Esophagus squamous epithelium (tissue), 5 donors: ENCODE measurements around the gene MBNL2. TPM values are rescaled to one million over a fixed set of nuclear protein-coding genes. Genes with fewer than 3 reads are reported as not detected.

ENCODE experiments used
- DNase-seq: peaks from one replicate; lab custom pipeline; 2025; lab: John Stamatoyannopoulos, UW
- H3K27ac ChIP-seq, 4 donors: fragments of 200-600 bp; sonication (generic); one replicate each; pipeline ENCODE4 v1.5.1; 2016 to 2019; ENCODE audit warnings: mild to moderate bottlenecking in 1 of 4
- H3K27me3 ChIP-seq, 4 donors: fragments of 200-600 bp; sonication (generic); 1 replicate in 3 of 4; 2 replicates in 1 of 4; pipeline versions ENCODE4 v1.5.1 to v1.6.0; 2017 to 2021; ENCODE audit warnings: antibody characterized with exemption in 1 of 4
- H3K36me3 ChIP-seq, 3 donors: fragments of 200-600 bp; sonication (generic); one replicate each; pipeline ENCODE4 v1.5.1; 2016 to 2019
- H3K4me1 ChIP-seq, 3 donors: fragments of 200-600 bp; sonication (generic); one replicate each; pipeline ENCODE4 v1.5.1; 2017 to 2019
- H3K4me3 ChIP-seq, 4 donors: fragments of 200-600 bp; sonication (generic); 1 replicate in 3 of 4; 2 replicates in 1 of 4; pipeline ENCODE4 v1.5.1; 2016 to 2019; ENCODE audit warnings: mild to moderate bottlenecking in 2 of 4, moderate library complexity in 1 of 4
- H3K9me3 ChIP-seq, 3 donors: fragments of 200-600 bp; sonication (generic); one replicate each; pipeline ENCODE4 v1.5.1; 2016 to 2019
- POLR2A ChIP-seq, 4 donors: fragments of 450-650 bp; IDR thresholded peaks; one replicate each; pipeline ENCODE4 v1.6.1; 2017; ENCODE audit warnings: antibody characterized with exemption in 4 of 4, mild to moderate bottlenecking in 4 of 4, moderate library complexity in 3 of 4
- WGBS, 2 donors: methylation state at CpG; one replicate each; pipeline ENCODE4 v1.1.5; 2018; 5-methylcytosine and 5-hydroxymethylcytosine counted together
- intact Hi-C: fragments of 100-400 bp; cut with DNase I; formaldehyde crosslinking; loops from one replicate; pipeline ENCODE4 v1.15.0; 2022
- total RNA-seq, 4 donors: library from RNA; depleted of rRNA; stranded (reverse); fragments of >200 nt; gene quantifications; one replicate each; pipeline ENCODE4 v1.1.0, GENCODE V29; 2016
- TF ChIP-seq, protein P1 (sequence below), 6 experiments: fragments of 450-650 bp in 4 of 6; fragments of 200-600 bp in 2 of 6; sonication (generic) in 2 of 6; IDR thresholded peaks; one replicate each; pipeline ENCODE4 v1.5.1; 2016 to 2019; ENCODE audit warnings: antibody characterized with exemption in 6 of 6, mild to moderate bottlenecking in 4 of 6, moderate library complexity in 4 of 6
- donor health status: DM: yes; HTN: yes; CAD: no.

MBNL2 gene
- total RNA-seq, 4 donors from 2014 or later = 18.3 to 58.7 (median 29.7) TPM

DNA sequence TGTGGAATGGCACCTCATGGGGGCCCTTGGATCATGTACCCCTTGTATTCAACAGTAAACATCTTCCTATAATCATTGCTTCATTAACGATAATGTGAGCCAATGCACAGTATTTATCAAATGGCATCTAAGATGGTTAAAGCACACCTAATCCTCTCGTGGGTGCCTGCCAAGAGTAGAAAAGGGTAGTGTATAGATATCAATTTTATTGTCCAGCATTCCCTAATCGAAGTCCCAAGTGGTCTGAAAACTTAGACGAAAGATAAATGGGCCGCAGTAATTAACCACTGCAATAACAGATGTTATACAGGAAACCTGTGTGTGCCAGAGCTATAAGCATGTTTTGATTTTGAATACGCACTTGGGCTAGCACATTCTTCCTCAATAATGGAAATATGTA, 667 bp upstream of the MBNL2 start:
- Histone ChIP-seq H3K27ac (peak overlapping the region; percentile 86 to 94 (median 92)), H3K4me3 (peak overlapping the region in 3 of 4 donors; percentile 54 to 81 (median 60)), H3K4me1 (peaks cover 16 to 52% (median 39%) of the 10 kb centered on the region in 3 donors), H3K9me3 (no peaks in the 10 kb centered on the region), H3K36me3 (no peaks in the 10 kb centered on the region), H3K27me3 (no peaks in the 10 kb centered on the region)
- intact Hi-C loops = loop anchor here (5.0 kb wide), 1 partner anchor 121 kb away; no protein-coding TSS in a partner anchor
- TF ChIP-seq, protein P1, sequence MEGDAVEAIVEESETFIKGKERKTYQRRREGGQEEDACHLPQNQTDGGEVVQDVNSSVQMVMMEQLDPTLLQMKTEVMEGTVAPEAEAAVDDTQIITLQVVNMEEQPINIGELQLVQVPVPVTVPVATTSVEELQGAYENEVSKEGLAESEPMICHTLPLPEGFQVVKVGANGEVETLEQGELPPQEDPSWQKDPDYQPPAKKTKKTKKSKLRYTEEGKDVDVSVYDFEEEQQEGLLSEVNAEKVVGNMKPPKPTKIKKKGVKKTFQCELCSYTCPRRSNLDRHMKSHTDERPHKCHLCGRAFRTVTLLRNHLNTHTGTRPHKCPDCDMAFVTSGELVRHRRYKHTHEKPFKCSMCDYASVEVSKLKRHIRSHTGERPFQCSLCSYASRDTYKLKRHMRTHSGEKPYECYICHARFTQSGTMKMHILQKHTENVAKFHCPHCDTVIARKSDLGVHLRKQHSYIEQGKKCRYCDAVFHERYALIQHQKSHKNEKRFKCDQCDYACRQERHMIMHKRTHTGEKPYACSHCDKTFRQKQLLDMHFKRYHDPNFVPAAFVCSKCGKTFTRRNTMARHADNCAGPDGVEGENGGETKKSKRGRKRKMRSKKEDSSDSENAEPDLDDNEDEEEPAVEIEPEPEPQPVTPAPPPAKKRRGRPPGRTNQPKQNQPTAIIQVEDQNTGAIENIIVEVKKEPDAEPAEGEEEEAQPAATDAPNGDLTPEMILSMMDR (IDR thresholded peaks at IDR 0.05) = no peak
- TF ChIP-seq POLR2A (IDR thresholded peaks at IDR 0.05) = no peak
- no peak for DNase-seq
- 18 to 24% methylated on average over 6 of the region's 6 CpGs for WGBS, 2 donors

DNA sequence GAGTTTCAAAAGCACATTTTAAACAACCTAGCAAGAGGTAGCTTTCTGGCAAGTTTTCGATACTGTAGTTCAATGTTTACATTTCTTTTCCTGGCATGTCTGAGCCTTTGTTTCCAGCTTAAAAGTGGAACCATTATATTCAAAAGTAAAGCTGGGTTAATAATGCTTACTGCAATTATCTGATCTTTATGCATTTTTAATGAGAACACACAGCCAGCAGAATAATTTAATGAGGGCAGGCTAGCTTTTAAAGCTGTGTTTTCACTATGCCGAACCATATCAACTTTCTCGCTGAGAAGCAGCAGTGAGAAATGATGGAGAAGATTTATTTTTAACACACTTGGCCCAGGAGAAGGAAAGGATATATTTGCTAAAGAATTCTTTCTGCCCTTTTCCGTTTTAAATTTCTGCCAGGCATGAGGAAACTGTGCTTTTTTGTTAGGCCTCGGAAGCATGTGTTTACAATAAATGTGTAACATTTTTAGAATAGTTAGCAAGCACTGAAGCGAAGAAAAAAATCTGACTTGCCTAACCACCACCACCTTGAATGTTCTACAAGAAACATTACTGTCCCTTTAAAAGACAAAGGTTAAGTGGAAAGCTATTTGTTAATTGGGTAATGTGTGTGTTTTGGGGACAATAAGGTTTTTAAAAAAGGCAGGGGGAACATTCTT, 1.0 kb downstream of the MBNL2 start:
- DNase-seq = no peak
- intact Hi-C loops = loop anchor here (5.0 kb wide), 1 partner anchor 119 kb away; no protein-coding TSS in a partner anchor
- Histone ChIP-seq H3K36me3 (no peaks in the 10 kb centered on the region), H3K4me1 (peaks cover 31 to 70% (median 39%) of the 10 kb centered on the region in 3 donors), H3K27me3 (no peaks in the 10 kb centered on the region), H3K4me3 (peak overlapping the region; percentile 48 to 81 (median 57)), H3K27ac (peak overlapping the region; percentile 86 to 94 (median 92)), H3K9me3 (no peaks in the 10 kb centered on the region)
- TF ChIP-seq POLR2A (IDR thresholded peaks at IDR 0.05) = no peak
- TF ChIP-seq, protein P1 (IDR thresholded peaks at IDR 0.05) = no peak
- 0% methylated on average over 6 of the region's 6 CpGs for WGBS, 2 donors

DNA sequence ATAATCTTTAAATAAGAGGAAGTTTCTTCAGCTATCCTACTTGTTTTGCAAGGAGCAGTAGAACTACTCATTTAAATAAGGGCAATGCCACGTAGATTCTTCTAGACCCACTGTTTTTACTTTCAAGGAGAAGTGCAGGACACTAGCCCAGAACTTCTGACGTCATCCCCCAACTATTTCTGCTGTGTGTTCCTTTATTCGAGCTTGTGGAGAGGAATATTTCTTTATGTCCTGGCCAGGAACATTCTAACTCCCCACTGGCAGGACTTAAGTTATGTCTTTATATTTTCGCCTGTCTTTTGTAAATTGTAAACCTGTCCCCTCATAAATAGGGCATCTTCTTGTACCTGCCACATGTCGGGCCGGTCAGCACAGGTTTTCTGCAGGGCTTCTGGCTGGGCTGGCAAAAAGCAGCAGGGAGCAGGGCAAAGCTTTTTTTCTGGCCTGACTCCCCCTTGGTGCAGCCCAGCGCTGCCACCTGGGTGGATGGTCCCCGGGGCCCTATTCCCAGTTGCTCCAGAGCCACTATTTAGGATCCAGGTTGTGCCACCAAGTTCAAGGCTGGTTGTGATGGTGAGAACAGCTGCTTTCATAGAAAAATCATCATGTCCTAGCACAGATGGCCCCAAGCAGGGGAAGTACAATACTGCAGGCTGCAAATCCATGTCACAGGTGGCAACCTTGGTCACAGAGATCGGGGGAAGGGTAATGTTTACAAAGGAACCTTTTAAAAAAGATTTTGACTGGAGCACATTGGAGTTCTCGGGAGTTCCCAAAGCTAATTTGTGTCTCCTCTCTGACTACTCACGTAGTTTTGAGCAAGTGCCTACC, 1.8 kb downstream of the MBNL2 start:
- H3K27me3 ChIP-seq = no peaks in the 10 kb centered on the region
- no peaks in the 10 kb centered on the region for H3K36me3 ChIP-seq
- H3K4me3 ChIP-seq = peak overlapping the region; percentile 48 to 81 (median 57)
- peak overlapping the region; percentile 86 to 94 (median 92) for H3K27ac ChIP-seq
- DNase-seq = no peak
- WGBS, 2 donors = 2 to 3% methylated on average over 9 to 11 of the region's 11 CpGs
- intact Hi-C loops = loop anchor here (5.0 kb wide), 1 partner anchor 118 kb away; no protein-coding TSS in a partner anchor
- H3K9me3 ChIP-seq = no peaks in the 10 kb centered on the region
- TF ChIP-seq, protein P1 (IDR thresholded peaks at IDR 0.05) = peak in 2 of 6 experiments; percentile 15 to 18
- peak in 1 of 4 donors; percentile 45 for TF ChIP-seq POLR2A (IDR thresholded peaks at IDR 0.05)
- peaks cover 36 to 77% (median 39%) of the 10 kb centered on the region in 3 donors for H3K4me1 ChIP-seq

DNA sequence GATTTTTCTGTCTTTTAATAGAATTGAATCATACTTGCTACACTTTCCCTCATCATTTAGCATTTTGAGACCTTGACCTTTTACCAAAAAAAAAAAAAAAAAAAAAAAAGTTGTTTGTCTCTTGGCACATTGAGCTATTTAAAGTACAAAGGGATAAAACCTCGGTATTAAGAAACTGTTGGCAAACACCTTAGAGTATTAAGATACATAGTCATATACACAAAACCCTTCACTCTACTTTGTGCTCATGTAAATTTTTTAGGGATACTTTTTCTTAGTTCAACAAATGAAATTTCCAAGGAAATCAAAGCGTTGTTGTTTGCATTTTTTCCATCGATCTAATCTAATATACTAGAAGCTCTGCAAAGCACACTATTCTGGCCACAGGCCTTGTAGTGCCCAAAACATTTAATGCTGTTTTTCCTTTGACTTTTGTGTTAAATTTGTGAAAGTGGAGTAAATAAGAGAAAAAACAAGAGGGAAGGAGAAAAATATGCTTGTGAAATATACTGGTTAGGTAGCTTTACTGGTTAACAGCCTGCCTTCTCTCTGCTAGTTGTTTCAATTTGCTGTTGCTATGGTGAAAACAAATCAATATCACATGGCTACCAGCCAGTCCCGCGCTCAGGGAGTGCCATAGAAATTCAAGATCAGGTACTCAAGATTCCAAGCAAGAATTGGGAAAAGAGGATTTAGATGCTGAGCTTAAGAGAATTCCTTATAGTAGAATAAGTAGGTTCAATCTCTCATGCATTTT, 2.6 kb downstream of the MBNL2 start:
- intact Hi-C loops = loop anchor here (5.0 kb wide), 1 partner anchor 118 kb away; no protein-coding TSS in a partner anchor
- Histone ChIP-seq H3K36me3 (no peaks in the 10 kb centered on the region), H3K27ac (peak overlapping the region; percentile 86 to 94 (median 92)), H3K9me3 (no peaks in the 10 kb centered on the region), H3K4me3 (peak overlapping the region; percentile 48 to 81 (median 57)), H3K27me3 (no peaks in the 10 kb centered on the region), H3K4me1 (peaks cover 35 to 85% (median 40%) of the 10 kb centered on the region in 3 donors)
- WGBS, 2 donors = 5 to 12% methylated on average over 5 of the region's 5 CpGs
- TF ChIP-seq, protein P1 (IDR thresholded peaks at IDR 0.05) = no peak
- TF ChIP-seq POLR2A (IDR thresholded peaks at IDR 0.05) = no peak
- DNase-seq = no peak
